OCI-LY7 (cell line): Measurements from ENCODE around the gene ABCC8. TPM values are rescaled to one million over a fixed set of nuclear protein-coding genes. Genes with fewer than 3 reads are reported as not detected.

ENCODE experiments used
- BruUV-seq: library from RNA; stranded (reverse); fragments of 400-500 nt; replicated peaks from 2 replicates; lab custom pipeline; 2021; lab: Mats Ljungman, UMichigan
- CTCF ChIA-PET: fragments of 300-600 bp; sonication (Branson Sonifier 250); formaldehyde crosslinking; loops from one replicate; lab custom pipeline; 2022; ENCODE audit warnings: antibody characterized with exemption; ENCODE audit not compliant: unreplicated experiment; lab: Charles Lee
- POLR2A ChIA-PET: fragments of 300-600 bp; sonication (Branson Sonifier 250); formaldehyde crosslinking; loops from one replicate; lab custom pipeline; 2022; ENCODE audit warnings: antibody characterized with exemption; lab: Charles Lee
- DNase-seq: peaks from one replicate; pipeline ENCODE4 v3.0.0-alpha.2; 2015; ENCODE audit warnings: low spot score
- H2AFZ ChIP-seq: fragments of 200-600 bp; sonication (generic), shearing (Covaris generic); 2 replicates; pipeline ENCODE4 v1.6.1; 2014; ENCODE audit warnings: mild to moderate bottlenecking, antibody characterized with exemption, low read length, moderate library complexity
- H3K27ac ChIP-seq: fragments of 200-600 bp; sonication (generic); 2 replicates; pipeline ENCODE4 v1.5.1; 2014; ENCODE audit warnings: mixed run types, low read depth, mild to moderate bottlenecking, moderate library complexity, low read length, inconsistent platforms; ENCODE audit not compliant: poor library complexity, severe bottlenecking
- H3K36me3 ChIP-seq: fragments of 200-600 bp; sonication (generic); 2 replicates; pipeline ENCODE4 v1.6.1; 2014; ENCODE audit warnings: mild to moderate bottlenecking, antibody characterized with exemption, low read length, moderate library complexity, mixed read lengths; ENCODE audit not compliant: insufficient read depth
- H3K4me1 ChIP-seq: fragments of 200-600 bp; sonication (generic); 2 replicates; pipeline ENCODE4 v1.5.1; 2014; ENCODE audit warnings: mild to moderate bottlenecking, low read length; ENCODE audit not compliant: insufficient read depth, poor library complexity, severe bottlenecking
- H3K4me2 ChIP-seq: fragments of 200-600 bp; sonication (generic); 2 replicates; pipeline ENCODE4 v1.6.1; 2014; ENCODE audit warnings: mild to moderate bottlenecking, low read length
- H3K4me3 ChIP-seq: fragments of 200-600 bp; sonication (generic); 2 replicates; pipeline ENCODE4 v1.5.1; 2014; ENCODE audit warnings: mild to moderate bottlenecking, low read depth, low read length; ENCODE audit not compliant: poor library complexity, severe bottlenecking
- H3K79me2 ChIP-seq: fragments of 200-600 bp; sonication (generic); 2 replicates; pipeline ENCODE4 v1.6.1; 2016; ENCODE audit warnings: low read depth, mild to moderate bottlenecking, low read length, moderate library complexity, mixed read lengths; ENCODE audit not compliant: insufficient read depth
- H3K9me2 ChIP-seq: fragments of 200-600 bp; sonication (generic); 2 replicates; pipeline ENCODE4 v1.6.1; 2016; ENCODE audit warnings: mild to moderate bottlenecking, low read length, mixed read lengths; ENCODE audit not compliant: insufficient read depth
- H3K9me3 ChIP-seq: fragments of 200-600 bp; sonication (generic); 2 replicates; pipeline ENCODE4 v1.6.1; 2014; ENCODE audit warnings: mild to moderate bottlenecking, mixed run types, low read length, mixed read lengths
- H4K20me1 ChIP-seq: fragments of 200-600 bp; sonication (generic); 2 replicates; pipeline ENCODE4 v1.6.1; 2014; ENCODE audit warnings: mild to moderate bottlenecking, antibody characterized with exemption, low read length, moderate library complexity, mixed read lengths; ENCODE audit not compliant: insufficient read depth
- EZH2phosphoT487 ChIP-seq: fragments of 200-600 bp; sonication (generic); IDR thresholded peaks from 2 replicates; pipeline ENCODE4 v1.6.1; 2018; ENCODE audit warnings: low read depth, borderline replicate concordance, mild to moderate bottlenecking, mixed run types, antibody characterized with exemption, low read length, moderate library complexity, mixed read lengths
- intact Hi-C: fragments of 100-400 bp; cut with micrococcal nuclease; formaldehyde crosslinking; loops from one replicate; pipeline ENCODE4 v1.10.0; 2022; ENCODE audit not compliant: unreplicated experiment
- total RNA-seq, 2 experiments: library from RNA; depleted of rRNA in 1 of 2; stranded (reverse); fragments of >200 nt in 1 of 2; shearing (Covaris generic) in 1 of 2; gene quantifications; 2 replicates each; pipeline ENCODE4 v1.2.3, GENCODE V29; 2014 to 2022
- TF ChIP-seq, protein P1 (sequence below): fragments of 200-600 bp; sonication (generic); conservative IDR thresholded peaks from 2 replicates; pipeline ENCODE4 v1.5.1; 2014; ENCODE audit warnings: mild to moderate bottlenecking, antibody characterized with exemption, low read length, moderate library complexity, mixed read lengths

The ABCC8 gene
- total RNA-seq, 2 experiments from 2014 or later, result not detected

DNA sequence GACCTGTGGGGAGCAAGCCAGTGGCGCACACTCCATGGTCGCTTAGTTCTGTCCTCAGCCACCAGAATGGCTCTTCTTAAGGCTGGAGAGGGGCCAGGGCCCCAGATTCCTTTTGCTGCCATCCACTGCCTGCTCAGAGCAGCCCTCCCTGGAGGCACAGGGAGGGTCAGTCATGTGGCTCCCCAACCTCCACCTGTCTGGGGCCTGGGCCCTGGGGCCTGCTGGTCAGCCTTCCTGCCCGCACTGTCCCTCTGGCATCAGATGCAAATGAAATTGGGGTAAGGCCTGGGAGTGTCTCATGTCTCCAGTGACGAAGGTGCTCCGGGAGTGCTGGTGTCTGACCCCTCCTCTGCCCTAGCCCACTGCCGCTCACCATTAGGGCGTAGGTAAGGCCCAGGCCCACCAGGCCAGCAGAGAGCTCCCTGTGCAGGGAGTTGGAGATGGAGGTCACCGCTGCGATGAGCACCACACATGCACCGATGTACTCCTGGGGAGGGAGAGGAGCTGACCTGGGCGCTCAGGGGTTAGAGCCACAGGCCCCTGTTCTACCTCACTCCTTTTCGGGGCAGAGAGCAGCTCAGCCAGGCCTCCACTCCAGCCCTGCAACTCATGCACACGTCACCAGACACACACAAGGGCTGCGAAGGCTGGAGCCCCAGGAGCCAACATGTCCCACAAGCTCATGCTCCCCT, 79.2 kb downstream of the ABCC8 start:
- Histone ChIP-seq H3K4me2 (no peak overlapping the region), H3K4me3 (no peak overlapping the region), H3K27ac (no peak overlapping the region), H4K20me1 (no peaks in the 10 kb centered on the region), H3K79me2 (no peaks in the 10 kb centered on the region), H3K36me3 (no peaks in the 10 kb centered on the region), H3K4me1 (peaks cover 35% of the 10 kb centered on the region), H3K9me3 (no peaks in the 10 kb centered on the region), H2AFZ (no peak overlapping the region), H3K9me2 (no peaks in the 10 kb centered on the region)
- no peak for DNase-seq
- ChIA-PET CTCF (interaction anchor here (0.5 to 0.6 kb wide), 2 partner anchors 38 to 96 kb away, joined by 3 to 5 read pairs; no protein-coding TSS in a partner anchor), POLR2A (no interaction called here)
- intact Hi-C loops, result no loop called here
- no TSS peak for BruUV-seq
- TF ChIP-seq EZH2phosphoT487, result no peak
- TF ChIP-seq, protein P1, sequence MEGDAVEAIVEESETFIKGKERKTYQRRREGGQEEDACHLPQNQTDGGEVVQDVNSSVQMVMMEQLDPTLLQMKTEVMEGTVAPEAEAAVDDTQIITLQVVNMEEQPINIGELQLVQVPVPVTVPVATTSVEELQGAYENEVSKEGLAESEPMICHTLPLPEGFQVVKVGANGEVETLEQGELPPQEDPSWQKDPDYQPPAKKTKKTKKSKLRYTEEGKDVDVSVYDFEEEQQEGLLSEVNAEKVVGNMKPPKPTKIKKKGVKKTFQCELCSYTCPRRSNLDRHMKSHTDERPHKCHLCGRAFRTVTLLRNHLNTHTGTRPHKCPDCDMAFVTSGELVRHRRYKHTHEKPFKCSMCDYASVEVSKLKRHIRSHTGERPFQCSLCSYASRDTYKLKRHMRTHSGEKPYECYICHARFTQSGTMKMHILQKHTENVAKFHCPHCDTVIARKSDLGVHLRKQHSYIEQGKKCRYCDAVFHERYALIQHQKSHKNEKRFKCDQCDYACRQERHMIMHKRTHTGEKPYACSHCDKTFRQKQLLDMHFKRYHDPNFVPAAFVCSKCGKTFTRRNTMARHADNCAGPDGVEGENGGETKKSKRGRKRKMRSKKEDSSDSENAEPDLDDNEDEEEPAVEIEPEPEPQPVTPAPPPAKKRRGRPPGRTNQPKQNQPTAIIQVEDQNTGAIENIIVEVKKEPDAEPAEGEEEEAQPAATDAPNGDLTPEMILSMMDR, result no peak

DNA sequence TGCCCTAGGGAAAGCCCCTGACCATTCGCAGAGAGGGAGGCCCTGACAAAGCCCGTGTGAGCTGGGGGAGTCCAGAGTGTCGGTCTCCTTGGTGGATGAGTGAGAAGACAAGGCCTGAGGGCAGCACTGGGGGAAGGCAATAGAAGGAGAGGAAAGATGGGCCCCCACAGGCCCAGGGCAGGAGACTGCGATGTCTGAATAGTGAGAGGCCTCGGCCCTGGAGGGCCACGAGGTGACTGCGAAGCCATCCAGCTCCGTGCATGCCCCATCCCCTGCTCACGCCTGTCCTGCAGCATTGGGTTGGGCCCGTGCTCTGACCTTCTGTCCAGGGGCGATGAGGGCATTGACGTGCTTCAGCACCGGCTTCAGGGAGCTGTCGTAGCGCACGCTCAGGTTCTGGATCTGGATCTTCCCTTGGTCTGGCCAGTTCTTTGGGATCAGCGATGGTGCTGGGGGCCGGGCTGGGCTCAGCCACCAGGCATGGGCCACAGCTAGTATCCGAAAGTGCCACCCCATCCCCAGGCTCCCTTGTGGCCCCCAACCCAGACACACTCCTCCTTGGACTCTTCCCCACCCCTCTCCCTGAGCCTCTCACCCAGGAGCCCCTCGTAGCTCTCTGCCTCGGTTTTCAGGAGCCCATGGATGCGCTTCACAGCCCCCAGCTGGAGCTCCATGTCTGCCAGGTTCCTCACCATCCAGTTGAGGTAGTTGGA, 79.9 kb downstream of the ABCC8 start:
- Histone ChIP-seq H2AFZ (no peak overlapping the region), H3K4me1 (peaks cover 42% of the 10 kb centered on the region), H3K4me2 (no peak overlapping the region), H4K20me1 (no peaks in the 10 kb centered on the region), H3K27ac (no peak overlapping the region), H3K36me3 (no peaks in the 10 kb centered on the region), H3K4me3 (no peak overlapping the region), H3K79me2 (no peaks in the 10 kb centered on the region), H3K9me2 (no peaks in the 10 kb centered on the region), H3K9me3 (no peaks in the 10 kb centered on the region)
- intact Hi-C loops, result no loop called here
- TF ChIP-seq, protein P1, result no peak
- no peak for TF ChIP-seq EZH2phosphoT487
- BruUV-seq, result no TSS peak
- DNase-seq, result no peak
- POLR2A ChIA-PET, result no interaction called here
- CTCF ChIA-PET, result no interaction called here

DNA sequence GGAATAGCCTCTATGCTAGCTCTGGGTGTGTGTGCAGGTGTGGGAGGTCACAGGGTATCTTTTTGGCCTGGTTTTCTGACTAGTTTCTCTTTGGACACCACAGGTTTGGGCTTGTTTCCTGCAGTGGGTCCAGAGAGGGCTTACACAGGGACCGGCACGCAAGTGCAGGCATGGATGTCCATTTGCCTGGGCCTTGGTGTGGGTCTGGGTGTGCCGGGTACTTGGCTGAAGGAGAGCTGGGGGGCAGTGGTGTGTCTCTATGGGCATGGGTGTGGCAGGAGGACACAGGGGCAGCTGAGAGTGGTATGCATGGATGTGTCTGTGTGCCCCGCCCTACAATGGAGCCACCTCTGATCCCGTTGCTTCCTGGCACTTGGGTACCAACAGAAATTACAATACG, 80.7 kb downstream of the ABCC8 start:
- H4K20me1 ChIP-seq, result no peaks in the 10 kb centered on the region
- H3K9me2 ChIP-seq, result no peaks in the 10 kb centered on the region
- no peak for DNase-seq
- no peaks in the 10 kb centered on the region for H3K9me3 ChIP-seq
- H2AFZ ChIP-seq, result no peak overlapping the region
- TF ChIP-seq, protein P1, result no peak
- TF ChIP-seq EZH2phosphoT487, result no peak
- ChIA-PET POLR2A (no interaction called here), CTCF (no interaction called here)
- H3K79me2 ChIP-seq, result no peaks in the 10 kb centered on the region
- H3K4me3 ChIP-seq, result no peak overlapping the region
- no peak overlapping the region for H3K27ac ChIP-seq
- intact Hi-C loops, result no loop called here
- peaks cover 42% of the 10 kb centered on the region for H3K4me1 ChIP-seq
- no TSS peak for BruUV-seq
- H3K36me3 ChIP-seq, result no peaks in the 10 kb centered on the region
- H3K4me2 ChIP-seq, result no peak overlapping the region
